ENCODE data around the gene PLAAT4. TPM values are rescaled to one million over a fixed set of nuclear protein-coding genes. Genes with fewer than 3 reads are reported as not detected.
A peak's percentile ranks its signal among the peaks of the same experiment; 100 is the strongest.

PLAAT4 gene
- total and polyA plus RNA-seq, 2 experiments from 2014 or later: 0.69 to 4.6 TPM

GRCh38 chr11:63556404-63557013 lies 19.9 kb downstream of the PLAAT4 start:
- no peak for DNase-seq (ENCODE audit: low spot score)
- TF ChIP-seq, protein P1, sequence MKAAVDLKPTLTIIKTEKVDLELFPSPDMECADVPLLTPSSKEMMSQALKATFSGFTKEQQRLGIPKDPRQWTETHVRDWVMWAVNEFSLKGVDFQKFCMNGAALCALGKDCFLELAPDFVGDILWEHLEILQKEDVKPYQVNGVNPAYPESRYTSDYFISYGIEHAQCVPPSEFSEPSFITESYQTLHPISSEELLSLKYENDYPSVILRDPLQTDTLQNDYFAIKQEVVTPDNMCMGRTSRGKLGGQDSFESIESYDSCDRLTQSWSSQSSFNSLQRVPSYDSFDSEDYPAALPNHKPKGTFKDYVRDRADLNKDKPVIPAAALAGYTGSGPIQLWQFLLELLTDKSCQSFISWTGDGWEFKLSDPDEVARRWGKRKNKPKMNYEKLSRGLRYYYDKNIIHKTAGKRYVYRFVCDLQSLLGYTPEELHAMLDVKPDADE (IDR thresholded peaks at IDR 0.05): no peak
- TF ChIP-seq CTCF (conservative IDR thresholded peaks at IDR 0.05; ENCODE audit: low read depth in 2 of 2) (no peak), ZNF114 (CRISPR knock-in tag; IDR thresholded peaks at IDR 0.05) (no peak), POLR2AphosphoS5 (IDR thresholded peaks at IDR 0.05; ENCODE audit: low read depth) (no peak), JUNB (IDR thresholded peaks at IDR 0.05; ENCODE audit: unreplicated experiment) (no peak), NANOG (IDR thresholded peaks at IDR 0.05; ENCODE audit: borderline replicate concordance) (no peak), ZNF331 (CRISPR knock-in tag; IDR thresholded peaks at IDR 0.05; ENCODE audit: low read depth) (no peak), ZNF462 (CRISPR knock-in tag; IDR thresholded peaks at IDR 0.05) (no peak), CREB1 (CRISPR knock-in tag; IDR thresholded peaks at IDR 0.05; ENCODE audit: low read depth) (no peak), EZH2phosphoT487 (IDR thresholded peaks at IDR 0.05; ENCODE audit: unreplicated experiment) (no peak), EZH2 (IDR thresholded peaks at IDR 0.05; ENCODE audit: low read depth, unreplicated experiment) (no peak), STAT1 (IDR thresholded peaks at IDR 0.05; ENCODE audit: unreplicated experiment) (no peak)
- TF ChIP-seq, protein P2, sequence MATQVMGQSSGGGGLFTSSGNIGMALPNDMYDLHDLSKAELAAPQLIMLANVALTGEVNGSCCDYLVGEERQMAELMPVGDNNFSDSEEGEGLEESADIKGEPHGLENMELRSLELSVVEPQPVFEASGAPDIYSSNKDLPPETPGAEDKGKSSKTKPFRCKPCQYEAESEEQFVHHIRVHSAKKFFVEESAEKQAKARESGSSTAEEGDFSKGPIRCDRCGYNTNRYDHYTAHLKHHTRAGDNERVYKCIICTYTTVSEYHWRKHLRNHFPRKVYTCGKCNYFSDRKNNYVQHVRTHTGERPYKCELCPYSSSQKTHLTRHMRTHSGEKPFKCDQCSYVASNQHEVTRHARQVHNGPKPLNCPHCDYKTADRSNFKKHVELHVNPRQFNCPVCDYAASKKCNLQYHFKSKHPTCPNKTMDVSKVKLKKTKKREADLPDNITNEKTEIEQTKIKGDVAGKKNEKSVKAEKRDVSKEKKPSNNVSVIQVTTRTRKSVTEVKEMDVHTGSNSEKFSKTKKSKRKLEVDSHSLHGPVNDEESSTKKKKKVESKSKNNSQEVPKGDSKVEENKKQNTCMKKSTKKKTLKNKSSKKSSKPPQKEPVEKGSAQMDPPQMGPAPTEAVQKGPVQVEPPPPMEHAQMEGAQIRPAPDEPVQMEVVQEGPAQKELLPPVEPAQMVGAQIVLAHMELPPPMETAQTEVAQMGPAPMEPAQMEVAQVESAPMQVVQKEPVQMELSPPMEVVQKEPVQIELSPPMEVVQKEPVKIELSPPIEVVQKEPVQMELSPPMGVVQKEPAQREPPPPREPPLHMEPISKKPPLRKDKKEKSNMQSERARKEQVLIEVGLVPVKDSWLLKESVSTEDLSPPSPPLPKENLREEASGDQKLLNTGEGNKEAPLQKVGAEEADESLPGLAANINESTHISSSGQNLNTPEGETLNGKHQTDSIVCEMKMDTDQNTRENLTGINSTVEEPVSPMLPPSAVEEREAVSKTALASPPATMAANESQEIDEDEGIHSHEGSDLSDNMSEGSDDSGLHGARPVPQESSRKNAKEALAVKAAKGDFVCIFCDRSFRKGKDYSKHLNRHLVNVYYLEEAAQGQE (IDR thresholded peaks at IDR 0.05; ENCODE audit: unreplicated experiment): no peak
- no peaks in the 10 kb centered on the region for H3K36me3 ChIP-seq (ENCODE audit: insufficient read depth)

More at GRCh38 chr11:63556404-63557013, 19.9 kb downstream of the PLAAT4 start:
- ATAC-seq: peak; percentile 22; the same call in 2 of the 3 replicates
- Histone ChIP-seq H2AFZ (no peak overlapping the region; the same call in 1 of the 2 replicates), H3K9me2 (ENCODE audit: insufficient read depth) (no peaks in the 10 kb centered on the region), H4K20me1 (replicated peaks; ENCODE audit: insufficient read depth) (no peaks in the 10 kb centered on the region), H3K4me1 (ENCODE audit: insufficient read depth) (peaks cover 30% of the 10 kb centered on the region), H3K79me2 (replicated peaks; ENCODE audit: insufficient read depth) (no peaks in the 10 kb centered on the region), H3K4me3 (no peak overlapping the region), H3F3A (replicated peaks; ENCODE audit: low read depth) (no peaks in the 10 kb centered on the region; the same call in 1 of the 2 replicates), H3K27me3 (ENCODE audit: insufficient read depth) (no peaks in the 10 kb centered on the region), H3K27ac (ENCODE audit: low read depth) (no peak overlapping the region), H3K4me2 (no peak overlapping the region)
- H3K4me1 Mint-ChIP-seq: peaks cover 23% of the 10 kb centered on the region
- H3K36me3 Mint-ChIP-seq (ENCODE audit: low read depth): no peaks in the 10 kb centered on the region
- H3K9me3 Mint-ChIP-seq: no peaks in the 10 kb centered on the region
- H3K4me3 Mint-ChIP-seq: no peak overlapping the region
- H3K27ac Mint-ChIP-seq: no peak overlapping the region
- peaks cover 12% of the 10 kb centered on the region for H3K27me3 Mint-ChIP-seq (ENCODE audit: insufficient read depth, low read depth, poor library complexity)
